Measurements from ENCODE around the gene EME2. TPM values are rescaled to one million over a fixed set of nuclear protein-coding genes. Genes with fewer than 3 reads are reported as not detected.
"Not testable (repeated sequence)": the region's sequence is repeated elsewhere in the genome, so short reads cannot be mapped to it uniquely, and the experiment has no call there.

EME2 gene, protein sequence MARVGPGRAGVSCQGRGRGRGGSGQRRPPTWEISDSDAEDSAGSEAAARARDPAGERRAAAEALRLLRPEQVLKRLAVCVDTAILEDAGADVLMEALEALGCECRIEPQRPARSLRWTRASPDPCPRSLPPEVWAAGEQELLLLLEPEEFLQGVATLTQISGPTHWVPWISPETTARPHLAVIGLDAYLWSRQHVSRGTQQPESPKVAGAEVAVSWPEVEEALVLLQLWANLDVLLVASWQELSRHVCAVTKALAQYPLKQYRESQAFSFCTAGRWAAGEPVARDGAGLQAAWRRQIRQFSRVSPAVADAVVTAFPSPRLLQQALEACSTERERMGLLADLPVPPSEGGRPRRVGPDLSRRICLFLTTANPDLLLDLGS
- 6.8 TPM for total RNA-seq

DNA sequence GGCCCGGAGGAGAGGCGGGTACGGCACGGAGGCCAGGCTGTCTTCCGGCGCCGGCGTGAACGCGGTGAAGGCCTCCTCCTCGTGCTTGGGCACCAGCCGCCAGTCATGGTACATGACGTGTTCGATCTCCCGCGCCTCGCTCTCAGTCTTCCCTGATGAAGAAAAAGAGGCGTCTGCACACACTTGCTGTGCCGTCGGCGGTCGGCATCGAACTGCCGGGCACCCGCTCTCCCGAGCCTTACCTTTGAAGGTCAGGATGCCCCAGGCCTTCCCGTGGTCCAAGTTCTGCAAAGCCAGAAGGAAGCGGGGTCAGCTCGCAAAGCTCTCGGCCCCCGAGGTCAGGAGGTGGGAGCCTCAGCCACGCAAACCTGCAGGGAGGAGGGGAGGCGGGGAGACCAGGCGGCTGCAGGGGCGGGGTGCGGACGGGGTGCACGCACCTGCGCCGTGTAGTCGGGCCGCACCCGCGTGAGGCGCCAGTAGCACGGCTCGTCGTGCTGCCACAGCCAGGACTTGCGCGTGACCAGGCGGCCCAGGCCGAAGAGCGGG is at the start of gene EME2:
Gene EME2 (plus strand): TSS at position 449 of the 546 bp plus-strand sequence. CDS start 418 bp downstream, outside the sequence.
- DNase-seq (ENCODE audit: low spot score): peak; percentile 48

DNA sequence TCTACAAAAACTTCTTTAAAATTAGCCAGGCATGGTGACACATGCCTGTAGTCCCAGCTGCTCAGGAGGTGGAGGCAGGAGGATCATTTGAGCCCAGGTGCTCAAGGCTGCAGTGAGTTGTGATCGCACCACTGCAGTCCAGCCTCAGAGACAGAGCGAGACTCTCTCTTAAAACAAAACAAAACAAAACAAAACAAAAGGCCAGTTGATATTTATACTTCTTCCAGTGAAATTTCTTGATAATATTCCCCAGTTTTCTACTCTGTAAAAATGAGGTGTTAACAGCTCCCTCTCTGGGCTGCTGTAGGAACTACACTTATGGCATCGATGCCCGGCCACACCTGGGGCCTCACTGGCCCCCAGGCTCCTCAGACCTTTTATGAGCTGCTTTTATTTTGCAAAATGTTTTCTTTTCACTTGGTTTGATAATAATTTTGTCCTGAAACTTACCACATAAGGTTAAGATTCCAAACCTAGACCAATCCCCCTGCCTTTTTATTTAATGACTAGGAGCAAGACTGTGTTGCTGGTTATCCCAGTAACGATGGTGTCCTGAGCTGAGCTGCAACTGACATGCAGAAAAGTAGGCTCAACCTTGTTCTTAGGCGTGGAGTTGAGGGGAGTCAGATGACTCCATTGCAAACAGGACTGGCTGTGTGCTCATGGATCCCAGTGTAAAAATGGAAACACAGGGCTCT is 49.0 kb upstream of the EME2 start:
- no peak for DNase-seq (ENCODE audit: low spot score)
- peak; percentile 80 for ATAC-seq

More for the DNA sequence above, at the start of gene EME2:
- peak; percentile 15 for ATAC-seq

DNA sequence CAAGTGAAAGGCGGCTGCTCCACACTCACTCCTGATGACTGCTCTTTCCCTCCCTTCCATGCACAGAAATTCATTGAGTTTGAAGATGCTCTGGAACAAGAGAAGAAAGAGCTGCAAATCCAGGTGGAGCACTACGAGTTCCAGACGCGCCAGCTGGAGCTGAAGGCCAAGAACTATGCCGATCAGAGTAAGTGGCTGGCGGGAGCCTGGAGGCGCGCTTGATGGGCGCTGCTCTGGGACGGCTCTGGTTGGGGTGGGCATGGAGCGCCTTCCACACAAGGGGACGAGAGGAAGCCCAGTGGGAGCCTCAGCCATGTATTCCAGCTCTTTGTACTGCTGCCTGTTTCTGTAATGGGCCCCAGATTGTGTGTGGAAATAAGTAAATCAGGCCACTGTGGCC is 48.1 kb upstream of the EME2 start:
- ATAC-seq (no peak), DNase-seq (ENCODE audit: low spot score) (no peak)

DNA sequence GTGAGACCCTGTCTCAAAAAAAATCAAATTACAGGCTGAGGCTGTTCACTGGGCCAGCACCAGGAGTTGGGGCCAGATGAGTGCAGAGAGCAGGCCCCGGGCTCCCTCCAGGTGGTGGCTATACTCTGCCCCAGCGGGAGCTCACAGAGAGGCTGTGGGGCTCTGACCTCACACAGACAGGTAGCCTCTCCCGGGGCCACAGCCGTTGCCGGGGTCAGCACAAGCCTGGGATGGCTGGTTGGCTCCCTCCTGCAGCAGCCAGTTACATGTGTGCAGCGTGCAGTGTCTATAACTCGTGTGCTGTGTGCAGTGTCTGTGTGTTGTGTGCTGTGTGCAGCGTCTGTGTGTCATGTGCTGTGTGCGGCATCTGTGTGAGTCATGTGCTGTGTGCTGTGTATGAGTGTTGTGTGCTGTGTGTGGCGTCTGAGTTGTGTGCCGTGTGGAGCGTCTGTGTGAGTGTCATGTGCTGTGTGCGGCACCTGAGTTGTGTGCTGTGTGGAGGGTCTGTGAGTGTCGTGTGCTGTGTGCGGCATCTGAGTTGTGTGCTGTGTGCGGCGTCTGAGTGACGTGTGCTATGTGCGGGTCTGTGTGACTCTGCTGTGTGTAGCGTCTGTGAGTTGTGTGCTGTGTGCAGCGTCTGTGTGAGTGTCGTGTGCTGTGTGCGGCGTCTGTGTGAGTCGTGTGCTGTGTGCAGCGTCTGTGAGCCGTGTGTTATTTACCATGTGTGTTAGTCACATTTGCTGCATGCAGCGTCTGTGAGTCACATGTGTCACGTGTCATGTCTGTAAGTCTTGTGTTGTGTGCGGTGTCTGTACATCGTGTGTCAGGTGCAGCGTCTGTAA is 45.7 kb upstream of the EME2 start:
- no peak for DNase-seq (ENCODE audit: low spot score)
- no peak for ATAC-seq

DNA sequence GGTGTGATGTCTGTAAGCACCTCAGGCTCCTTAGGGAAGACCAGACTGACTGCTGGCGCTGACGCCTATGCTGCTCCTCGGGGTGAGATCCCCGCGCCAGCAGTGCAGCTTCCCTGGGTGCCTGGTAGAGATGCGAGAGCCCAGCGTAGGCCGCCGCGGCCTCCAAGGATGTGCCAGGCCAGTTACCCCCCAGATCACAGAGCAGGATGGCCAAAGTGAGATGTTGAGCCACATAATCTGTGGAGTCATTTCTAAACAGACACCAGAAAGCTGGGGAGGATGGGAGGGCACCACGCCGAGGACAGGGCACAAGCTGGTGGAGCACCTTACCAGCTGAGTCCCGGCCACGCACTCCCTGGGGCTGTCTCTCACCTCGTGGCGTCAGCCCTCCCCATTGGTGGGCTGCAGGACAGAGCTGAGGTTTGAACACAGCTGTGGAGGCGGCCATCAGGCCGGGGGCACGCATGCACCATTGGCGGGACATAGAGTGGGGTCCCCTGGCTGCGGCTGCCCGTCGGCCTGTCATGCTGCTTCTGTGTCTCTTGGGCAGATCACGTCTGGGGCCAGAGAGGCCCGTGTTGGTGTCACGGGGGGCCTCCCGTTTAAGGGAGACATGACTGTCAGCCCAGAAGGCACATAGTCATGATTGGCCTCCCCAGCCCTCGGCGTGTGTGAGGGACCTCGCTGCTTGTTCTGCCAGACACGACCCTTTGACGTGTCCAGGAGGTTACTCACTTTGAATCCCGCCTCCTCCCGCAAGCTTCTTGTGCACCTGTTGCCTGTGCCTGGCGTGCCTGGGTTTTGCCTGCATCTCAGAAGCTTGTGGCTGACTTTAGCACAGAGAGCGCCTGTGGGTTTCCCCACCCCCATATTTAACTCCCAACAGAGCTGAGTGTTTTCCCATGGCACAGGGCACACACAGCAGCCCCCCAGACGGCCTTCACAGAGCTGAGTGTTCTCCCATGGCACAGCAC is 44.7 kb upstream of the EME2 start:
- ATAC-seq: no peak
- no peak for DNase-seq (ENCODE audit: low spot score)

DNA sequence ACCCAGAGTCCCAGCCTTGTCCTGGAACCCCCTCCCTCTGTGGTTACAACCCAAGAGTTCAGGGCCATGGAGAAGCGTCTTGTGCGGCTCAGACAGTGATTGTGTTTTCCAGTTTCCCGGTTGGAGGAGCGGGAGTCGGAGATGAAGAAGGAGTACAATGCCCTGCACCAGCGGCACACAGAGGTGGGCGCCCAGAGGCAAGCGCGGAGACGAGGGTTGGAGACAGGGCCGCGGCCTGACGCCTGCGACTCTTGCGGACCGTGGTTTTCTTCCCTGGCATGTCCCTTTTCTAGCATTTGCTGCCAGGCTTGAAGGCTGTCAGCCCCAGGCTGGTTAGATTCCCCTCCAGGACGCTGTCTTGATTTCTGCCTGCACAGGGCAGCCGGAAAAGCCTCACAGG is 43.6 kb upstream of the EME2 start:
- DNase-seq (ENCODE audit: low spot score) (no peak), ATAC-seq (no peak)

DNA sequence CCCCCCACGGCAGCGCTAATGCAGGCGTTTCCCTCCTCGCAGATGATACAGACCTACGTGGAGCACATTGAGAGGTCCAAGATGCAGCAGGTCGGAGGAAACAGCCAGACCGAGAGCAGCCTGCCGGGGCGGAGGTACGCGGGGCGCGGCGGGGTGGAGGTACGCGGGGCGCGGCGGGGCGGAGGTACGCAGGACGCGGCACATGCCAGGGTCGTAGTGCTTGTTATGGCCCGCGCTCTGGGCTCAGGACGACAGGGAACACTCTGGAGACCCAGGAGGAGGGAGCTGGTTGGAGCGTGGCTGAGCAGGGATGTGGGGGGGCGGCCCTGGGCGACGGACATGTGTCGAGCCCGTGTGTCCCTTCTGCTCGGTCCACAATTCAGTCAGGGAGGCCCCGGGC is 43.2 kb upstream of the EME2 start:
- no peak for DNase-seq (ENCODE audit: low spot score)
- no peak for ATAC-seq

DNA sequence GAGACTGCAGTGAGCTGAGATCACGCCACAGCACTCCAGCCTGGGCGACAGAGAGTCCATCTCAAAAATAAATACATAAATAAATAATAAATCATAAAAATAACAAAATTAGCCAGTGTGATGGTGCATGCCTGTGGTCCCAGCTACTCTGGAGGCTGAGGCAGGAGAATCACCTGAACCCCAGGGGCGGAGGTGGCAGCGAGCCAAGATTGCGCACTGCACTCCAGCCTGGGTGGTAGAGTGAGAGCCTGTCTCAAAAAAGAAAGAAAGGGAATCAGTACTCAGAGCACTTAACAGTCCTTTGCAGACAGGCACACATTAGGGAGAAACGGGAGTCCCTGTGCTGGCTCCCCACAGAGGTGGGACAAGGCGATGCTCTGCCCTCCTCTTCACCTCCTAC is 41.5 kb upstream of the EME2 start:
- no peak for ATAC-seq

DNA sequence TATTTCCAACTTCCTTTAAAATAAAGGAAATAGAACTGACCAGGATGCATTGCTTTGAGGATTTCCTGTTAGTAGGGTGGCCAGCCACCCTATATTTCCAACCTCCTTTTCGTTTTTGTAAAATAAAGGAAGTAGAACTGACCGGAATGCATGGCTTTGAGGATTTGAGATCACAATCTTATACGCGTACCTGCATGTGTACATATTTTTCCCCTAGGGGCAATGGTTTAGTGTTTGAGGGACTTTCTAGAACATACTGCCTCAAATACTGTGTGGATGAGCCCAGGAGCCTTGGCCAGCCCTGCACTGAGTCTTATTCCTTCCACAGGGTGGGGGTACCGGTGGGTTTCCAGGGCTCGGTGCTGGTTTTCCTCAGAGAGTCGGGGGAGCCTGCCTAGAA is 41.0 kb upstream of the EME2 start:
- DNase-seq (ENCODE audit: low spot score) (no peak), ATAC-seq (no peak)

More for the DNA sequence above, 41.5 kb upstream of the EME2 start:
- no peak for DNase-seq (ENCODE audit: low spot score)

DNA sequence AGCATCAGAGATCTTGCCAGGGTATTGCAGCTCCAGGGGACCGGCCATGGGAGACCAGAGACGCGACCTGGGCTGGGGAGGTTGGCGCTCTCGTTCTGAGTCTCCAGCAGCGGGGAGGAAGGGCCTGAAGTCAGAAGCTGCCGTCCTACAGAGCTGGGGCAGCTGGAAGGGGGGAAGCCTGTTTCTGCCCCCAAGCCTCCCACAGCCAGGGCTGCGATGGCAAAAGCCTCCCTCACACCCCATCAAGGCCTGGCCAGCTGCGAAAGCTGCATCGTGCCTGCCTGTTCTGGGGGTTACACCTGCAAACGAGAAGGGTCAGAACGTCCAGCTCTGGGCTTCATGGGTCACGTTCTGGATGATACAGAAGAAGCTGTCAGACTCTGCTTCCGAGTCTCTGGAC is 40.5 kb upstream of the EME2 start:
- DNase-seq (ENCODE audit: low spot score) (no peak), ATAC-seq (no peak)

DNA sequence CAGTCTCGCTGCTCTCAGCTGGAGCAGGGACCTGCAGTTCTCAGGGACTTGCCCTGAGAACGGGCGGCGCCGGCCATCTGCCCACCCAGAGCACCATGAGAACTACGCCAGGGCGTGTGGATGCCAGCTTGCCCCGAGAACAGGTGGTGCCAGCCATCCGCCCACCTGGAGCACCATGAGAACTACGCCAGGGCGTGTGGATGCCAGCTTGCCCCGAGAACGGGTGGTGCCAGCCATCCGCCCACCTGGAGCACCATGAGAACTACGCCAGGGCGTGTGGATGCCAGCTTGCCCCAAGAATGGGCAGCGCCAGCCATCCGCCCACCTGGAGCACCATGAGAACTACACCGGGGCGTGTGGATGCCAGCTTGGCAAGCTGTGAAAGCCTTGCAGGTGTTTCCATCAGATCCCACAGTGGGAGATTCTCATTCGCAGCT is 40.0 kb upstream of the EME2 start:
- not testable (repeated sequence) for DNase-seq (ENCODE audit: low spot score); ATAC-seq

DNA sequence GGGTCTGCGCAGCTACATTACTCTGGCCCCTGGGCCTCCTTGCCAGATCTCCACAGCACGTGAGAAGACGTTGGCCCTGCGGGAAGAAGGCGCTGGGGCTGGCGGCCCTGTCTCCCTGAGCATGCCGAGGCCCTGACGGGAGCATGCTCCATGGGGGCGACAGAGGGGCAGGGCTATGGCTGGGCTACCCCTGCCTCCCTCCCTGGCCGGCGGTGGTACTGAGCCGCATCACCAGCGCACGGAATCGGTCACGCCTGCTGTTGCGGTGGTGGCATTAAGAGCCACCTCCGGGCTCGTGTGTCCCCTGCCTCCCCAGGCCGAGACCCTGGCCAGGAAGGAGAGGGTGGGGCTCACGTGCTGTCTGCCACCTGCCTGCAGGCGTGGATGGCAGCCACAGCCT is 38.5 kb upstream of the EME2 start:
- no peak for DNase-seq (ENCODE audit: low spot score)
- ATAC-seq: no peak

DNA sequence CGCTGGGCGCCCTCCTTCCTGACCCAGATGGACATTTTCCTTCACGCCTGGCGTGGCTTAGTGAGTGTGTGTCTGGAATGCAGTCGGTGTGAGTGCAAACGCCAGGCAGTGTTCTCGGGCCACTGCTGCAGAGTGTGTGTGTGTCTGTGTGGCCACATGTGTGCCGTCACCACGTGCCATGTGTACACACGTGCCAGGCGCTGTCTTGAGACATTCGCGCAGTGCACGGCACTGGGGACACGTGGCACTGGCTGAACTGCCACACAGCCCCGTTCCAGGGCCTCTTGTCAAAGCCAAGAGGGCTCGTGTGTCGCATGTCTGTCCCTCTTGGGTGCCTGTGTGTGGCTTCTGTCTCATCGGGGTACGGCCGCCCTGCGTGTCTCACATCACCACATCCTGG is 37.8 kb upstream of the EME2 start:
- DNase-seq (ENCODE audit: low spot score) (no peak), ATAC-seq (no peak)

DNA sequence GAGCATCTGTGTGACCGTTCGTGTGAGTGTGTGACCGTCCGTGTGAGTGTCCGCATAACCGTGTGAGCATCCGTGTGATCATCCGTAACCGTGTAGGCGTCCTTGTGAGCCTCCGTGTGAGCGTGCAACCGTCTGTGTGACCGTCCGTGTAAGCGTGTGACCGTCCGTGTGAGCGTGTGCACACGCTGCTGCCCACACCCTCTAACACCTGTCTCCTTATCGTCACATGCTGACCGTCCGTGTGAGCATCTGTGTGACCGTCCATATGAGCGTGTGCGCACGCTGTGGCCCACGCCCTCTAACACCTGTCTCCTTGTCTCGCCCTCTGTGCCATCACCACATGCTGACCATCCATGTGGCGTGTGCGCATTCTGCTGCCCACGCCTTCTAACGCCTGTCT is 32.4 kb upstream of the EME2 start:
- ATAC-seq (no peak), DNase-seq (ENCODE audit: low spot score) (no peak)

DNA sequence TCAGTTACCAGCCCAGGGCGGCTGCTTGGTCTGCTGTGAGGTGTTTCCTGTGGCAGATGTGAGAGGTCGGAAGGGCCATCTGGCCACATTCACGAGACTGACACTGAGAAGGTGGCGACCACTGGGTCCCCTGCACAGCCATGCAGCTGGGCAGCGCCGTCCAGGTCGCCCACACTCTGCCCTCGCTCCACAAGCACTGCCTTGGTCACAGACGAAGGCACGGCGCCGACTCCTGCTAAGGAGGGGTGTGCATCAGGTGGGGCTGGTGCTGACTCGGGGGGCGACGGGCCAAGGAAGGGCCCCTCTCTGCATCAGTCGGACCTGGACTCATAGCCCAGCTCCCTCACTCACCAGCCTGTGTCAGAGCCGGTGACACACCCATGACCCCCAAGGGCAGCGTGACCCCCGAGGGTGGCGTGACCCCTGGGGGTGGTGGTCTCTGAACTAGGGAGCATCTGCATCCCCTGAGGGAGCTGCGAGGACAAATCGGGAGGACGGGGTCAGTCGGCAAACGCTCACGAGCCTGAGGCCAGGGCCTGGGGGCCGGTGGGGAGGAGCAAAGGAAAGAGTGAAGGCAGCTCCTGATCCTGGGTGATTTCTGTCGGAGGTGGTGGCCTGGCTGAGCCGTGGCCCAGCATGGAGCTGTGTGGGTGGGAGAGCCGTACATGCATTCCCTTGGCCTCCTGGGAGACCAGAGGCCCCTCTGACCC is 31.7 kb upstream of the EME2 start:
- DNase-seq (ENCODE audit: low spot score) (no peak), ATAC-seq (no peak)

DNA sequence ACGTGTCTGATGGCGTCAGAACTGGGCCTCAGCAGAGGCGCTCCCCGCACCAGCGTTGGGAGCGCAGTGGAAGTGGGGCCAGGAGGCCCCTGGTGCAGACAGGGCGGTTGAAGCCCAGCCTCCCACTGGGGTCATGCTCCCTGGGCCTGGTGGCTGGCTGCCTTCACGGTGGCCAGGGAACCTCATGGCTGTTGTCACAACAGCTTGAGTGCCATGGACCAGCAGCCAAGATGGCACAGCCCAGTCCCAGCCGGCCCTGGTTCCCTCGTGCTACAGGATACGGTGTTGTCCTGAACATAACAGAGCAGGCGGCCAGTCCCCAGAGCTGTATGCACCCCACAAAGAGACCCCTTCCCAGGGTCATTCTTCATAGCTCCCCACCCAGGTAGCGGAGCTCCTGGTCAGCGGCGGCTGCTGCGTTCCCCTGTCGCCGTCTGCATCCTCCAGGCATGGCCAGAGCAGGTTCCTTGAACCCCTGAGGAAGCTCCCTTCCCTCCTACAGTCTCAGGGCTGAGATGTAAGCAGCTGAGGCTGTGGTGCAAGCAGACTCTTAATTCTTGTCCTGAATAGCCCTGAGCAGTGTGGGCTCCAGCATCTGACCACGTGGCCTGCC is 31.0 kb upstream of the EME2 start:
- ATAC-seq: no peak
- no peak for DNase-seq (ENCODE audit: low spot score)

DNA sequence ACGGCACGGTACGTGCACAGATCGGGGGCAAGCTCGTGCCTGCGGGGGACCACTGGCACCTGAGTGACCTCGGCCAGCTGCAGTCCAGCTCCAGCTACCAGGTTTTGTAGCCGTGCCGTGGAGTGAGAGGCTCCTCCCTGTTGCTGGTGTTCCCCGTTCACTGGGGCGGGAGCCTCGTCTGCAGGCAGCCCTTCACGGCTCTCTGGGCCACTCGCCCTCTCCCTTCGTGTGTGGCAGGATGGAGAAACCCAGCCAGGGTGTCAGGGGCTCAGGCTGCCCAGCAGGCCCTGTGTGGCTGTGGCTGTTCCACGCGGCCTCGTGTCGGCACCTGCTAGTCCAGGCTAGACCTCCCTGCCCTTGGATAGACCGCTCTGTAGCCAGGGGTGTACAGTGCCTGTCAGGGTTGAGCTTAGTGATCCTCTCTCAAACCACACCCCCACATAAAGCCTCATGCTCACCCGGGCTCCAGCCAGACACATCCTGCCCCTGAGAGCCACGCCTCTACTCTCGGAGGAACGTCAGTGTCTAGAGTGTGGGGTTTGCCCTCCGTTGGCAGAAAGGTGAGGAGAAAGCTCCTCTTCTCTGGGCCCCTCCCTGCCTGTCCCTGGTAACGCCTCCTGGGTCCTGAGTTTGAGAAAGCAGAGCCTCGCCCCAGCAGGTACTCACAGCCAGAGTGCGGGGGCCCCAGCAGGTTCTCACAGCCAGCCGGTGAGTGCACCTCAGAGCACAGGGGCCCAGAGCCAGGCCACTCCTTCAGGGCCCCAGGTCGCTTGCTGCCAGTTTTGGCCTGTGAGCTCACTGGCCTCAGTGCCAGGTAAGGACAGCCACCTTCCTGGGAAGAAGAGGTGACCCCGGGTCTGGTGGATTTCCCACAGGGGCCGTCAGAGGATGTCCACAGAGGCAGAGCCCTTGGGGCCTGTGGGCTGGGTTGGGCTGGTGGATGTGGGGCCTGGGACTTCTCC is 29.0 kb upstream of the EME2 start:
- no peak for DNase-seq (ENCODE audit: low spot score)
- no peak for ATAC-seq

DNA sequence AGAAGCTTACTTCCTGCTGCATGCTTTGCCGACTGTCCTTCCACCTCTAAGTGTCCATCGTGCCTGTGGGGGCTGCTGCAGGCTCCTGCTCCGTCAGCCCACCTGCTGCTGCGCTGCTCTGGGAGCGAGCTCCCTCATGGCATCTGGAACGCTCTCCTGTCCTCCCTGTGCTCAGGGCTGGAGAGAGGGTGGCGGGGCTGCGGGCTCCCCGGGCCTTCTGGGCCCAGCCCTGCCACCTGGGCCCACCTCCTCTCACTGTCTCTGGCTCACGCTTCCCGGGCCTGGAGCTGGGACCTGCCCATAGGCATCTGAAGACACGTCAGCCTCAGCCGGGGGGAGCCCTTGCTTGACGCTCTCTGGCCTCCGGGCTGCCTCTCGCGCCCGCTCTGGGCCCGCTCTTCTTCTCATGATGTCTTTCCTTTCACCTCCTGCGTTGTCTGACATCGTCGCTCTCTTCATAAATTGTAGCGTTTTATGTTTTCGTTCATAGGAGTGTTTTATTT is 28.2 kb upstream of the EME2 start:
- ATAC-seq (no peak), DNase-seq (ENCODE audit: low spot score) (no peak)

Data from left lobe of liver (tissue), 2 donors.